ENCODE results near the gene LIMK1.

Gene LIMK1

DNA sequence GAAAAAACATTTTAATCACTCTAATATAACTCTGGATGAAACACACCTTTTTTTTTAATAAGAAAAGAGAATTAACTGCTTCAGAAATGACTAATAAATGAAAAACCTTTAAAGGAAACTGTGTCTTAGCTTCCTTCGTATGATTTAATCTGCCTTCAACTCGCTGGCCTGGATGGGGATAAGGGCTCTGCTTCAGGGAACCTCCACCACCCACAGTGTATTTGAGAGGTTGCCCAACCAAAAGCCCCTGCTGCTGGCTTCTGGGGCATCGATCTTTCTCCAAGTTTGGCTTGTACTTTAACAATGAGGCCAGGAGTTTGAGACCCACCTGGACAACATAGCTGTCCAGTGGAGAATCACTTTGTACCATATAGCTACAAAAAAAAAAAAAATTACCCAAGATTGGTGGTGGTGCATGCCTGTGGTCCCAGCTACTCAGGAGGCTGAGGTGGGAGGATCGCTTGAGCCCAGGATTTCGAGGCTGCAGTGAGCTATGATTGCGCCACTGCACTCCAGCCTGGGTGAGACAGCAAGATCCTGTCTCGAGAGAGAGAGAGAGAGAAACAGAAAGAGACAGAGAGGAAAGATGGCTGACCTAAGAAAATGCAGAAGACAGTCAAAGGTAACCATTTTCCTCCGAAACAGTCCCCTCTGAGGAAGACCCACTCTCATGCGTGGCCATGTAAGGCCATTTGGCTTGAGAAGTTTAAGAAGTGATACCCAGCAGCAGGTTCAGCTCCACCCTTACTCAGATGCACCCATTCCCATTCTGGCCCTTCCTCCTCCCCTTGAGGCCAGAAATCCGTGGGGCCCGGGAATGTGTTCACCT lies 13.6 kb upstream of the LIMK1 start:
- no peaks in the 10 kb centered on the region for H3K27me3 ChIP-seq (ENCODE audit: low read depth, low read length)
- H3K4me3 ChIP-seq (ENCODE audit: low read depth in 1 of 2, low read length in 2 of 2) = no peak overlapping the region
- no peak overlapping the region for H3K27ac ChIP-seq (ENCODE audit: low read length)
- H3K4me1 ChIP-seq (ENCODE audit: control insufficient read depth in 1 of 2, insufficient read depth in 2 of 2, low read length in 2 of 2) = no peaks in the 10 kb centered on the region
- no peaks in the 10 kb centered on the region for H3K9me3 ChIP-seq (ENCODE audit: control insufficient read depth in 1 of 2, low read length in 2 of 2)
- peaks cover 0 to 9% of the 10 kb centered on the region in 2 donors for H3K36me3 ChIP-seq (ENCODE audit: control insufficient read depth in 1 of 2, insufficient read depth in 2 of 2, low read length in 2 of 2)

DNA sequence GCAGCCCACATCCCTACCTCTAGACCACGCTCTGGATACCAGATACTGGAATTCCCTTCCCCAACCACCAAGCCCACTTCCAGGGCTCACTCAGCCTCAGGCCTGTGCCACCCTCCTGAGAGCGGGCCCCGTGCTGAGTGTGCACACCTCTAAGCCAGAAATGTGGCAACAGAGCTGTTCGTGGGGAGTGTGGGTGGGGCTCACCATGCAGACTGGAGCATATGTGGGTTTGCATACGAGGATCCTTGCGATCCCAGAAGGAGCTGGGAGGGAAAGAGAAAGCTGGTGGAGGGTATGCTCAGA lies 13.0 kb upstream of the LIMK1 start:
- H3K27me3 ChIP-seq (ENCODE audit: low read depth, low read length) = no peaks in the 10 kb centered on the region
- H3K4me1 ChIP-seq (ENCODE audit: control insufficient read depth in 1 of 2, insufficient read depth in 2 of 2, low read length in 2 of 2) = no peaks in the 10 kb centered on the region
- peaks cover 0 to 9% of the 10 kb centered on the region in 2 donors for H3K36me3 ChIP-seq (ENCODE audit: control insufficient read depth in 1 of 2, insufficient read depth in 2 of 2, low read length in 2 of 2)
- no peak overlapping the region for H3K27ac ChIP-seq (ENCODE audit: low read length)
- no peak overlapping the region for H3K4me3 ChIP-seq (ENCODE audit: low read depth in 1 of 2, low read length in 2 of 2)
- no peaks in the 10 kb centered on the region for H3K9me3 ChIP-seq (ENCODE audit: control insufficient read depth in 1 of 2, low read length in 2 of 2)

DNA sequence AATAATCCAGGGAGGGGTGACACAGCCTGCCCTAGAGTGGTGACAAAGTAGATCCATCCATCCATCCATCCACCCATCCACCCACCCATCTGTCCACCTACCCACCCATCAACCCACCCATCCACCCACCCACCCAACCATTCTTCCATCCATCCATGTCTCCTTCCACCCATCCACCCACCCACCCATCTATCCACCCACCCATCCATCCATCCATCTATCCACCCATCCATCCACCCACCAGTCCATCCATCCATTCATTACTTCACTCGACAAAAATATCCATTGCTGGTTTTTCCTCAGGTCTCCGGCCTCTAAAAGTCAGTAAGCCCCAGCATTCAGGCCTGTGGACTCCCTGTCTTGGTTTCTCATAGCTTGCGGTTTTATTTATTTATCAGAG lies 12.5 kb upstream of the LIMK1 start:
- H3K9me3 ChIP-seq (ENCODE audit: control insufficient read depth in 1 of 2, low read length in 2 of 2) = no peaks in the 10 kb centered on the region
- no peak overlapping the region for H3K27ac ChIP-seq (ENCODE audit: low read length)
- peaks cover 0 to 4% of the 10 kb centered on the region in 2 donors for H3K36me3 ChIP-seq (ENCODE audit: control insufficient read depth in 1 of 2, insufficient read depth in 2 of 2, low read length in 2 of 2)
- no peaks in the 10 kb centered on the region for H3K27me3 ChIP-seq (ENCODE audit: low read depth, low read length)
- H3K4me3 ChIP-seq (ENCODE audit: low read depth in 1 of 2, low read length in 2 of 2) = no peak overlapping the region
- no peaks in the 10 kb centered on the region for H3K4me1 ChIP-seq (ENCODE audit: control insufficient read depth in 1 of 2, insufficient read depth in 2 of 2, low read length in 2 of 2)

DNA sequence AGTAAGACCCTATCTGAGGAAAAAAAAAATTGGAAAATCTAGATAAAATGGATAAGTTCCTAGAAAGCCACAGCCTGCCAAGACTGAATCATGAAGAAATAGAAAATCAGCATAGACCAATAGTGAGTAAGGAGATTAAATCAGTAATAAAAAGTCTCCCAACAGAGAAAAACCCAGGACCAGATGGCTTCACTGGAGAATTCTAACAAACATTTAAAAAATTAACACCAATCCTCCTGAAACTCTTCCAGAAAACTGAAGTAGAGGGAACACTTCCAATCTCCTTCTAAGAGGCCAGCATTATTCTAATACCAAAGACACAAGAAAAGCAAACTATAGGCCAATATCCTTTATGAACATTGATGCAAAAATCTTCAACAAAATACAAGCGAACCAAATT lies 8.8 kb upstream of the LIMK1 start:
- H3K4me3 ChIP-seq (ENCODE audit: low read depth in 1 of 2, low read length in 2 of 2) = no peak overlapping the region
- no peaks in the 10 kb centered on the region for H3K27me3 ChIP-seq (ENCODE audit: low read depth, low read length)
- H3K4me1 ChIP-seq (ENCODE audit: control insufficient read depth in 1 of 2, insufficient read depth in 2 of 2, low read length in 2 of 2) = no peaks in the 10 kb centered on the region
- no peaks in the 10 kb centered on the region for H3K9me3 ChIP-seq (ENCODE audit: control insufficient read depth in 1 of 2, low read length in 2 of 2)
- H3K36me3 ChIP-seq (ENCODE audit: control insufficient read depth in 1 of 2, insufficient read depth in 2 of 2, low read length in 2 of 2) = no peaks in the 10 kb centered on the region
- H3K27ac ChIP-seq (ENCODE audit: low read length) = no peak overlapping the region

DNA sequence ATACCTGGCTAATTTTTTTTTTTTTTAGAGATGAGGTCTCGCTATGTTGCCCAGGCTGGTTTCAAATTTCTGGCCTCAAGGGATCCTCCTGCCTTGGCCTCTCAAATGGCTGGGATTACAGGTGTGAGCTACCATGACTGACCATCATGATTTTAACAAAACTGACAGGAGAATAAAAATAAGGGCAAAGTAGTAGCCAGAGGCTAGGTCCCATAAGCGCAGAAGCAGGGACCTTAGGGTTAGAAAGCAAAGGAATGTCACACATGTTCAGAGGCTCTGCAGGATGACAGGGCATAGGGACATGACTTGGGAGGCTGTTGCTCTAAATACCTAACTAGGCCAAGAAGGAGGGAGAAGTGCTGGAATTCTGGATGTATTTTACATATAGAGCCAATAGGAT lies 5.1 kb upstream of the LIMK1 start:
- Histone ChIP-seq H3K27ac (ENCODE audit: low read length) (no peak overlapping the region), H3K4me3 (ENCODE audit: low read depth in 1 of 2, low read length in 2 of 2) (no peak overlapping the region), H3K27me3 (ENCODE audit: low read depth, low read length) (no peaks in the 10 kb centered on the region), H3K4me1 (ENCODE audit: control insufficient read depth in 1 of 2, insufficient read depth in 2 of 2, low read length in 2 of 2) (peaks cover 0 to 6% of the 10 kb centered on the region in 2 donors), H3K9me3 (ENCODE audit: control insufficient read depth in 1 of 2, low read length in 2 of 2) (no peaks in the 10 kb centered on the region), H3K36me3 (ENCODE audit: control insufficient read depth in 1 of 2, insufficient read depth in 2 of 2, low read length in 2 of 2) (no peaks in the 10 kb centered on the region)

DNA sequence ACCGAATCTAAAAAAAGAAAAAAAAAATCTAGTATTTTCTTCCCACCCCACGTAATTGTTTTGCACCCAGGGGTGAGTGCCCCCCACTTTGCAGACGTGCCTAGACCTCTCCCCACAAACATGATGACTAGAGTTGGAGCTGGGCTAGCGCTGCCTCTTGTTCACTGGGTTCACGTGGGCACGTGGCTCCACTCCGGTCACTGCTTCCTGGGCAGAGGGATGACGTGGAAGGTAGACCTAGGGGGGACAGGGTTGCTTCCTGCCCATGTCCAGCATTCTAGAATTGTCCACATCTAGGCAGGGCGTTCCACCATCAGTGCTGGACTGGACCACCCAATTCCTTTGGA lies 861 bp upstream of the LIMK1 start:
- no peaks in the 10 kb centered on the region for H3K27me3 ChIP-seq (ENCODE audit: low read depth, low read length)
- peaks cover 0 to 5% of the 10 kb centered on the region in 2 donors for H3K36me3 ChIP-seq (ENCODE audit: control insufficient read depth in 1 of 2, insufficient read depth in 2 of 2, low read length in 2 of 2)
- peak overlapping the region in 1 of 2 donors; percentile 59 for H3K4me3 ChIP-seq (ENCODE audit: low read depth in 1 of 2, low read length in 2 of 2)
- H3K9me3 ChIP-seq (ENCODE audit: control insufficient read depth in 1 of 2, low read length in 2 of 2) = no peaks in the 10 kb centered on the region
- H3K4me1 ChIP-seq (ENCODE audit: control insufficient read depth in 1 of 2, insufficient read depth in 2 of 2, low read length in 2 of 2) = peaks cover 0 to 19% of the 10 kb centered on the region in 2 donors
- H3K27ac ChIP-seq (ENCODE audit: low read length) = no peak overlapping the region

DNA sequence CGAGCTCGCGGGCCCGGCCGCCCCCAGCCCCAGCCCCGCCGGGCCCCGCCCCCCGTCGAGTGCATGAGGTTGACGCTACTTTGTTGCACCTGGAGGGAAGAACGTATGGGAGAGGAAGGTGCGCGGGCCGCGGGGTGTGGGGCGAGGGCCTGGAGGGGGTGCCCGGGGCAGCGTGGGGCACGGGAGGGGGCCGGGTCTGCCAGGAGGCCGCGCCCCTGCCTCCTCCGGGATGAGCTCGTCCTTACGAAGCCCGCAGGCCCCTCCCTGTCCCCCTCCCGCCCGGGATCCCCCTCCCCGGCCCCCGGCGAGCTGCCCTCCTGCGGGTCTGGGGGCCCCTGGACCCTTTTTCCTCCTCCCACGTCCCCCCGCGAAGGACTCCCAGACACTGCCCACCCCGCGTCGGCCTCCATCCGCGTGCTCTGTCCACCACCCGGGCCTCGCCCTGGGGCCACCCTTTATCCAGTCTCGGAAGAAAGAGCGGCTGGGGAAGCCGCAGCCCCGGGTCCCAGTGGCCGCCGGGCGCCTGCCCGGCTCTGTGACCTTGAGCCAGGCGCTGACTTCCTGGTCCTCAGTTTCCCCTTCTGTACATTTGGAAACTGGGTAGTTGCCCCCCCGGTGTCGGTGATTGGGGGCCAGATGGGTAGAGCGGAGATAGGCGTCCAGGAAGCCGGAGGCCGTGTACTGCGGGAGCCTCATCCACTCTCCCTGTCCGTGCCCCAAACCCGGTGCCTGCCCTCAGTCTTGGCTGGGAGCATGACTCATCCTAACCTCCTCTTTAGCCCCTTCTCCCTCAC lies 521 bp downstream of the LIMK1 start:
- no peaks in the 10 kb centered on the region for H3K27me3 ChIP-seq (ENCODE audit: low read depth, low read length)
- H3K36me3 ChIP-seq (ENCODE audit: control insufficient read depth in 1 of 2, insufficient read depth in 2 of 2, low read length in 2 of 2) = peaks cover 0 to 5% of the 10 kb centered on the region in 2 donors
- peak overlapping the region; percentile 44 to 66 for H3K4me3 ChIP-seq (ENCODE audit: low read depth in 1 of 2, low read length in 2 of 2)
- no peaks in the 10 kb centered on the region for H3K9me3 ChIP-seq (ENCODE audit: control insufficient read depth in 1 of 2, low read length in 2 of 2)
- no peak overlapping the region for H3K27ac ChIP-seq (ENCODE audit: low read length)
- peaks cover 0 to 19% of the 10 kb centered on the region in 2 donors for H3K4me1 ChIP-seq (ENCODE audit: control insufficient read depth in 1 of 2, insufficient read depth in 2 of 2, low read length in 2 of 2)

DNA sequence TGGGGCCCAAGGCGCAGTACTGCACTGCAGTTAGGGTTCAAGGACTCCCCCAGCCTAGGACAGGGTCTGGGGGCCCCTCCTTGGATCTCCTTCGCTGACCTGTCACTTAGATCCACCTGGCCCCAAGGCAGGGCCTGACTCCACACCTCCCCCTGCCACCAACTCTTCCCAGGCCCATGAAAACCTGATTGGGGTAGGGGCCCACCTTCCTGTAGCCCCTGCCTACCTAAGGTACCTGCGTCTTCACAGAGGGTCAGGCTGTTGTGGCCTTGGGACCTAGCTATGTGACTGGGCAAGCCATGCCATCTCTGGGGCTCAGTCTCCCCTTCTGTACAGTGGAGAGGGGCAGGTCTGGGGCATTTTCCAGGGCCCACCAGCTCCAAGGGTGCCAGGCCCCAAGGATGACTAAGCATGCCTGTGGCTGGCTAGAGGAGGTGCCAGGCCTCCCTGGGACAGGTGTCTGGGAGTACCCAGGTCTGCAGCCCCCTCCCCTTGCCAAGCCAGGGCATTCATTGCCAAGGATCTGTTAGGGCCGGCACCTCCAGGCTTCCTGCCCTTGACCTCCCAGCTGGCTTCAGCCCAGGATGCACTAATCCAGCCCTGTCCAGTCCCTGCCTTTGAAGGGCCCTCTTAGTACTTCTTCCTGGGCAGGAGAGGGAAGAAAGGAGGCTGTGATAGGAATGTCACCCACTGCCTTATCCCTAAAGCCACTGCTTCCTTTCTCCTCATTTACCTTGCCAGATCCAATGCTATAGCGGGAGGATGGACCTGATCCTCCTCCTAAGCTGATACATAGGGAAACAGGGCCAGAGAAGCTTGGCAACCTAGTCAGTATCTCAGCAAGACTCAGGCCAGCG lies 1.3 kb downstream of the LIMK1 start:
- Histone ChIP-seq H3K27me3 (ENCODE audit: low read depth, low read length) (no peaks in the 10 kb centered on the region), H3K4me1 (ENCODE audit: control insufficient read depth in 1 of 2, insufficient read depth in 2 of 2, low read length in 2 of 2) (peaks cover 0 to 19% of the 10 kb centered on the region in 2 donors), H3K4me3 (ENCODE audit: low read depth in 1 of 2, low read length in 2 of 2) (peak overlapping the region; percentile 44 to 66), H3K9me3 (ENCODE audit: control insufficient read depth in 1 of 2, low read length in 2 of 2) (no peaks in the 10 kb centered on the region), H3K27ac (ENCODE audit: low read length) (no peak overlapping the region), H3K36me3 (ENCODE audit: control insufficient read depth in 1 of 2, insufficient read depth in 2 of 2, low read length in 2 of 2) (peaks cover 0 to 5% of the 10 kb centered on the region in 2 donors)

DNA sequence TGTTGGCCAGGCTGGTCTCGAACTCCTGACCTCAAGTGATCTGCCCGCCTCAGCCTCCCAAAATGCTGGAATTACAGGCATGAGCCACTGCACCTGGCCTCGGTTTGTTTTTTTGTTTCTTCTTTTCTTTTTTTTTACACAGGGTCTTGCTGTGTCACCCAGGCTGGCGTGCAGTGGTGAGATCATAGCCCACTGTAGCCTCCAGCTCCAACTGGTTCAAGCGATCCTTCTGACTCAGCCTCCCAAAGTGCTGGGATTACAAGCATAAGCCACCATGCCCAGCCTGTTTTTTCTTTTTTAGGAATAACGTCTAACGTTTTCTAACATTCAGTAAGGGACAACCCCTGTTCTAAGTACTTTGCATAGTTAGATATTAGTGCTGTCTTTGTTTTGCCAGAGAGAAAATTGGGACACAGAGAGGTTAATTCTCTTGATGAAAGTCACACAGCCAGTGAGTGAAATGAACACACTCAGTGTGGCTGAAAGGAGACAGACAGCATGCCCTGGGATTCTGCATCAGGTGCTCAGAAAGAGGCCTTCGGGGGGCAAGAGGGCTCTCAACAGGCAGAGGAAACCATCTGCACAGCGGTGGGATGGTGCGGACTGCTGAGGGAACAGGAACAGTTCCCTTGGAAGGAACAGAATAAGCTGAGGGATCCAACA lies 4.3 kb downstream of the LIMK1 start:
- Histone ChIP-seq H3K4me3 (ENCODE audit: low read depth in 1 of 2, low read length in 2 of 2) (no peak overlapping the region), H3K36me3 (ENCODE audit: control insufficient read depth in 1 of 2, insufficient read depth in 2 of 2, low read length in 2 of 2) (peaks cover 0 to 5% of the 10 kb centered on the region in 2 donors), H3K9me3 (ENCODE audit: control insufficient read depth in 1 of 2, low read length in 2 of 2) (no peaks in the 10 kb centered on the region), H3K27ac (ENCODE audit: low read length) (no peak overlapping the region), H3K27me3 (ENCODE audit: low read depth, low read length) (no peaks in the 10 kb centered on the region), H3K4me1 (ENCODE audit: control insufficient read depth in 1 of 2, insufficient read depth in 2 of 2, low read length in 2 of 2) (peaks cover 0 to 23% of the 10 kb centered on the region in 2 donors)

DNA sequence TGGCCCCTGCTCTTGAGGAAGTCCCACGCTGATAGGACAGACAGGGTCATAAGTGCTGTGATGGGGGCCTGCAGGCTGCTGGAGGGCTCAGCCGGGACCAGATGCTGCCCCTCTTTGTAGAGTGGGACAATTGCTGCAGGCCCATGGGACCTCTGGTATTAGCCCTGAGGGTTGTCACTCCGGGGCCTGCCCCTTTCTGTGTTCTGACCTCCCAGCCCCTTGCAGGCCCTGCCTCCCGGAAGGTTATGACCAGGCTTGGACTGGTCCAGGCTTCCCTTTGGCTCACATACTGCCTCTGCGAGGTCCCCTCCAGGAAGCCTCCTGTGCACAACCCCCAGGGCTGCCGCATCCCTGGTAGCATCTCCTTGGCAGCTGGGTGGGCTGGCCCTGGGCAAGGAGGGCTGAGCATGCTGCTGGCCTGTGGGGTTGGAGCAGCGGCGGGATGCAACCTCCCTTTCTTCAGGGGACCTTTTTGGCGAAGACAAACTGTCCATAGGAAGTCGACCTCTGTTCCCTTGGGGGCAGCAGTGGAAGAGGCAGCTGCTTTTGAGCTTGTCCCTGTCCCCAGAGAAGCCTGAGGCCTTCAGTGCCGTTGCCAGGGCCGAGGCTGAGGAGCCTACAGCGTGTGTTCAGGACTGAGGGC lies 8.8 kb downstream of the LIMK1 start:
- H3K27me3 ChIP-seq (ENCODE audit: low read depth, low read length) = no peaks in the 10 kb centered on the region
- H3K4me1 ChIP-seq (ENCODE audit: control insufficient read depth in 1 of 2, insufficient read depth in 2 of 2, low read length in 2 of 2) = peaks cover 0 to 29% of the 10 kb centered on the region in 2 donors
- peak overlapping the region; percentile 31 for H3K27ac ChIP-seq (ENCODE audit: low read length)
- peaks cover 0 to 4% of the 10 kb centered on the region in 2 donors for H3K36me3 ChIP-seq (ENCODE audit: control insufficient read depth in 1 of 2, insufficient read depth in 2 of 2, low read length in 2 of 2)
- no peaks in the 10 kb centered on the region for H3K9me3 ChIP-seq (ENCODE audit: control insufficient read depth in 1 of 2, low read length in 2 of 2)
- H3K4me3 ChIP-seq (ENCODE audit: low read depth in 1 of 2, low read length in 2 of 2) = no peak overlapping the region
